BJ (cell line): ENCODE data around the gene TRABD2A. TPM values are rescaled to one million over a fixed set of nuclear protein-coding genes. Genes with fewer than 3 reads are reported as not detected.

ENCODE experiments used
- CTCF ChIA-PET: fragments of 350-600 bp; formaldehyde crosslinking; extraction: SDS; loops from one replicate; lab custom pipeline; 2021; ENCODE audit warnings: antibody characterized with exemption, inconsistent platforms; lab: Yijun Ruan, JAX
- POLR2A ChIA-PET: fragments of 300-600 bp; sonication (Branson Sonifier 250); formaldehyde crosslinking; extraction: SDS; loops from one replicate; lab custom pipeline; 2021; ENCODE audit warnings: antibody characterized with exemption; lab: Charles Lee
- DNase-seq: peaks from one replicate; pipeline ENCODE4 v3.0.0-alpha.2; 2011; ENCODE audit warnings: low read depth
- H3K27me3 ChIP-seq: 2 replicates; pipeline ENCODE4 v1.6.0; 2011; ENCODE audit warnings: low read length; ENCODE audit not compliant: control insufficient read depth, insufficient read depth
- H3K36me3 ChIP-seq: 2 replicates; pipeline ENCODE4 v1.5.1; 2011; ENCODE audit warnings: low read length; ENCODE audit not compliant: control insufficient read depth, insufficient read depth
- H3K4me3 ChIP-seq: 2 replicates; pipeline ENCODE4 v1.5.1; 2011; ENCODE audit warnings: low read depth, mild to moderate bottlenecking, control low read depth, low read length
- CTCF ChIP-seq: IDR thresholded peaks from 2 replicates; pipeline ENCODE4 v1.5.1; 2011; ENCODE audit warnings: low read depth, mild to moderate bottlenecking, control low read depth, inconsistent platforms, low read length, moderate library complexity; ENCODE audit not compliant: insufficient read depth
- polyA plus RNA-seq: library from polyadenylated mRNA; depleted of rRNA; stranded (reverse); fragments of >200 nt; gene quantifications from 2 replicates; pipeline ENCODE4 v1.2.3, GENCODE V29; 2011

TRABD2A gene
- polyA plus RNA-seq, 1 experiment, result 3.8 TPM

- ChIA-PET CTCF (interaction anchor here (1.2 kb wide), 1 partner anchor 10 kb away, joined by 3 read pairs; no protein-coding TSS in a partner anchor), POLR2A (no interaction called here)
- no peaks in the 10 kb centered on the region for H3K27me3 ChIP-seq
- H3K36me3 ChIP-seq, result no peaks in the 10 kb centered on the region
- TF ChIP-seq CTCF, result no peak
- H3K4me3 ChIP-seq, result no peak overlapping the region
- no peak for DNase-seq
Observed at GRCh38 chr2:84792856-84793522, 87.9 kb downstream of the TRABD2A start.

- TF ChIP-seq CTCF, result no peak
- Histone ChIP-seq H3K36me3 (no peaks in the 10 kb centered on the region), H3K27me3 (no peaks in the 10 kb centered on the region), H3K4me3 (no peak overlapping the region)
- POLR2A ChIA-PET, result no interaction called here
- CTCF ChIA-PET, result no interaction called here
- DNase-seq, result no peak
Observed at GRCh38 chr2:84788498-84788897, 92.4 kb downstream of the TRABD2A start.

GRCh38 chr2:84788027-84788426 is 92.9 kb downstream of the TRABD2A start:
- Histone ChIP-seq H3K36me3 (no peaks in the 10 kb centered on the region), H3K27me3 (no peaks in the 10 kb centered on the region), H3K4me3 (no peak overlapping the region)
- DNase-seq, result no peak
- no peak for TF ChIP-seq CTCF
- ChIA-PET POLR2A (no interaction called here), CTCF (interaction anchor here (0.6 to 0.7 kb wide), 2 partner anchors 67 to 1668 kb away, joined by 3 to 4 read pairs; no protein-coding TSS in a partner anchor)

GRCh38 chr2:84786601-84787000 is 94.3 kb downstream of the TRABD2A start:
- TF ChIP-seq CTCF, result no peak
- no peak overlapping the region for H3K4me3 ChIP-seq
- no peaks in the 10 kb centered on the region for H3K36me3 ChIP-seq
- CTCF ChIA-PET, result no interaction called here
- no peaks in the 10 kb centered on the region for H3K27me3 ChIP-seq
- POLR2A ChIA-PET, result no interaction called here
- DNase-seq, result no peak

GRCh38 chr2:84785950-84786349 is 94.9 kb downstream of the TRABD2A start:
- no peaks in the 10 kb centered on the region for H3K27me3 ChIP-seq
- no peak for TF ChIP-seq CTCF
- no peak overlapping the region for H3K4me3 ChIP-seq
- no peaks in the 10 kb centered on the region for H3K36me3 ChIP-seq
- ChIA-PET POLR2A (no interaction called here), CTCF (interaction anchor here (0.6 kb wide), 1 partner anchor 315 kb away, joined by 3 read pairs; no protein-coding TSS in a partner anchor)
- no peak for DNase-seq
